Ishikawa (cell line): ENCODE data around the gene RAB3D.

Experiments
- CREB1 ChIP-seq: IDR thresholded peaks from 2 replicates; pipeline ENCODE4 v1.6.1; 2012; ENCODE audit warnings: low read depth
- EGR1 ChIP-seq: IDR thresholded peaks from 2 replicates; pipeline ENCODE4 v1.6.1; 2012
- EP300 ChIP-seq: IDR thresholded peaks from 2 replicates; pipeline ENCODE4 v1.6.1; 2012; ENCODE audit warnings: borderline replicate concordance
- FOXM1 ChIP-seq: IDR thresholded peaks from 2 replicates; pipeline ENCODE4 v1.6.1; 2012; ENCODE audit warnings: low read depth, borderline replicate concordance
- RAD21 ChIP-seq: IDR thresholded peaks from 2 replicates; pipeline ENCODE4 v1.6.1; 2012; ENCODE audit warnings: low read depth
- TAF1 ChIP-seq: IDR thresholded peaks from 2 replicates; pipeline ENCODE4 v1.6.1; 2012; ENCODE audit warnings: low read depth, mild to moderate bottlenecking
- TCF12 ChIP-seq: IDR thresholded peaks from 2 replicates; pipeline ENCODE4 v1.6.1; 2012; ENCODE audit warnings: low read depth
- TEAD4 ChIP-seq: IDR thresholded peaks from 2 replicates; pipeline ENCODE4 v1.6.1; 2012
- YY1 ChIP-seq: IDR thresholded peaks from 2 replicates; pipeline ENCODE4 v1.6.1; 2012; ENCODE audit warnings: low read depth
- ZBTB7A ChIP-seq: IDR thresholded peaks from 2 replicates; pipeline ENCODE4 v1.6.1; 2012; ENCODE audit warnings: low read depth
- TF ChIP-seq, protein P1 (sequence below): IDR thresholded peaks from 2 replicates; pipeline ENCODE4 v1.6.1; 2012; ENCODE audit warnings: low read depth, mild to moderate bottlenecking
- TF ChIP-seq, protein P2 (sequence below): IDR thresholded peaks from 2 replicates; pipeline ENCODE4 v1.6.1; 2012
- TF ChIP-seq, protein P3 (sequence below): IDR thresholded peaks from 2 replicates; pipeline ENCODE4 v1.6.1; 2012

DNA sequence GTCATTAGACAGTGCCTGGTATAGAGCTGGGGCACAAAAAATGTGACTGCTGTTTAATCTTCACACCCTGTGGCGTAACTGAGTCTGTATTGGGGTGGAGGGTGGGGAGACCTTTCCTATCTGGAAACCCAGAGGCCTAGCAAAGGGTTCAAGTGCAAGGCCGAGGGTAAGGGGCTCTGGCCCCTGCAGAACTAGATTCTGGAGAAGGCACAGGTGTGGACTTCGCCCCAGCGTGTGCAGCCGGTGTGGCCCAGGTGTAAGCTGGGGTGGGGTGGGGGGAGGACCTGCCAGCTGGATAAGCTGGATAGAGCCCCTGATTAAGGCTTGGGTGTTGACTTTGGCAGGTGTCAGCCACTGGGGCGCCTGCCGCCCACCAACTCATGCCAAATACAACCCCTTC, 1.3 kb downstream of the RAB3D start:
- TF ChIP-seq, protein P1, sequence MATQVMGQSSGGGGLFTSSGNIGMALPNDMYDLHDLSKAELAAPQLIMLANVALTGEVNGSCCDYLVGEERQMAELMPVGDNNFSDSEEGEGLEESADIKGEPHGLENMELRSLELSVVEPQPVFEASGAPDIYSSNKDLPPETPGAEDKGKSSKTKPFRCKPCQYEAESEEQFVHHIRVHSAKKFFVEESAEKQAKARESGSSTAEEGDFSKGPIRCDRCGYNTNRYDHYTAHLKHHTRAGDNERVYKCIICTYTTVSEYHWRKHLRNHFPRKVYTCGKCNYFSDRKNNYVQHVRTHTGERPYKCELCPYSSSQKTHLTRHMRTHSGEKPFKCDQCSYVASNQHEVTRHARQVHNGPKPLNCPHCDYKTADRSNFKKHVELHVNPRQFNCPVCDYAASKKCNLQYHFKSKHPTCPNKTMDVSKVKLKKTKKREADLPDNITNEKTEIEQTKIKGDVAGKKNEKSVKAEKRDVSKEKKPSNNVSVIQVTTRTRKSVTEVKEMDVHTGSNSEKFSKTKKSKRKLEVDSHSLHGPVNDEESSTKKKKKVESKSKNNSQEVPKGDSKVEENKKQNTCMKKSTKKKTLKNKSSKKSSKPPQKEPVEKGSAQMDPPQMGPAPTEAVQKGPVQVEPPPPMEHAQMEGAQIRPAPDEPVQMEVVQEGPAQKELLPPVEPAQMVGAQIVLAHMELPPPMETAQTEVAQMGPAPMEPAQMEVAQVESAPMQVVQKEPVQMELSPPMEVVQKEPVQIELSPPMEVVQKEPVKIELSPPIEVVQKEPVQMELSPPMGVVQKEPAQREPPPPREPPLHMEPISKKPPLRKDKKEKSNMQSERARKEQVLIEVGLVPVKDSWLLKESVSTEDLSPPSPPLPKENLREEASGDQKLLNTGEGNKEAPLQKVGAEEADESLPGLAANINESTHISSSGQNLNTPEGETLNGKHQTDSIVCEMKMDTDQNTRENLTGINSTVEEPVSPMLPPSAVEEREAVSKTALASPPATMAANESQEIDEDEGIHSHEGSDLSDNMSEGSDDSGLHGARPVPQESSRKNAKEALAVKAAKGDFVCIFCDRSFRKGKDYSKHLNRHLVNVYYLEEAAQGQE, result no peak
- TF ChIP-seq TEAD4 (no peak), FOXM1 (no peak), RAD21 (no peak), YY1 (no peak), ZBTB7A (no peak), TCF12 (no peak), EGR1 (no peak), TAF1 (no peak), CREB1 (no peak), EP300 (no peak)
- TF ChIP-seq, protein P2, sequence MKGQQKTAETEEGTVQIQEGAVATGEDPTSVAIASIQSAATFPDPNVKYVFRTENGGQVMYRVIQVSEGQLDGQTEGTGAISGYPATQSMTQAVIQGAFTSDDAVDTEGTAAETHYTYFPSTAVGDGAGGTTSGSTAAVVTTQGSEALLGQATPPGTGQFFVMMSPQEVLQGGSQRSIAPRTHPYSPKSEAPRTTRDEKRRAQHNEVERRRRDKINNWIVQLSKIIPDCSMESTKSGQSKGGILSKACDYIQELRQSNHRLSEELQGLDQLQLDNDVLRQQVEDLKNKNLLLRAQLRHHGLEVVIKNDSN, result no peak
- TF ChIP-seq, protein P3, sequence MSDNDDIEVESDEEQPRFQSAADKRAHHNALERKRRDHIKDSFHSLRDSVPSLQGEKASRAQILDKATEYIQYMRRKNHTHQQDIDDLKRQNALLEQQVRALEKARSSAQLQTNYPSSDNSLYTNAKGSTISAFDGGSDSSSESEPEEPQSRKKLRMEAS, result no peak
